ENCODE results near the gene CD244.

Gene CD244

GRCh38 chr1:160850993-160851392, 11.7 kb downstream of the CD244 start:
- in situ Hi-C loops (cut with MboI; ENCODE audit: low pct_unique_long_range_greater_than_20kb, low sequenced_read_pairs, unreplicated experiment): no loop called here
- TF ChIP-seq CTCF (IDR thresholded peaks at IDR 0.05; ENCODE audit: extremely low read depth, insufficient read depth, missing control alignments): no peak
- no peak for DNase-seq (ENCODE audit: low spot score)

- in situ Hi-C loops (cut with MboI; ENCODE audit: low pct_unique_long_range_greater_than_20kb, low sequenced_read_pairs, unreplicated experiment): no loop called here
- DNase-seq (ENCODE audit: low spot score): no peak
- no peak for TF ChIP-seq CTCF (IDR thresholded peaks at IDR 0.05; ENCODE audit: extremely low read depth, insufficient read depth, missing control alignments)
These were observed 12.1 kb downstream of the CD244 start for GRCh38 chr1:160850541-160850940.

- in situ Hi-C loops (cut with MboI; ENCODE audit: low pct_unique_long_range_greater_than_20kb, low sequenced_read_pairs, unreplicated experiment): loop anchor here (25.0 kb wide), 1 partner anchor 434 kb away; the partner anchor contains the start of gene VANGL2
These were observed 16.4 kb downstream of the CD244 start for GRCh38 chr1:160846281-160846680.

GRCh38 chr1:160844447-160845232, 18.0 kb downstream of the CD244 start:
- no peak for DNase-seq (ENCODE audit: low spot score)
- in situ Hi-C loops (cut with MboI; ENCODE audit: low pct_unique_long_range_greater_than_20kb, low sequenced_read_pairs, unreplicated experiment): loop anchor here (5.0 to 25.0 kb wide), 2 partner anchors 108 to 432 kb away; partner anchors contain the start of genes ITLN2 and VANGL2
- no peak for TF ChIP-seq CTCF (IDR thresholded peaks at IDR 0.05; ENCODE audit: extremely low read depth, insufficient read depth, missing control alignments)

More at GRCh38 chr1:160846281-160846680, 16.4 kb downstream of the CD244 start:
- DNase-seq (ENCODE audit: low spot score): no peak
- no peak for TF ChIP-seq CTCF (IDR thresholded peaks at IDR 0.05; ENCODE audit: extremely low read depth, insufficient read depth, missing control alignments)

GRCh38 chr1:160841079-160841478, 21.6 kb downstream of the CD244 start:
- no peak for DNase-seq (ENCODE audit: low spot score)
- in situ Hi-C loops (cut with MboI; ENCODE audit: low pct_unique_long_range_greater_than_20kb, low sequenced_read_pairs, unreplicated experiment): loop anchor here (5.0 to 25.0 kb wide), 2 partner anchors 111 to 429 kb away; partner anchors contain the start of genes ITLN2 and VANGL2
- TF ChIP-seq CTCF (IDR thresholded peaks at IDR 0.05; ENCODE audit: extremely low read depth, insufficient read depth, missing control alignments): no peak

GRCh38 chr1:160839746-160840145, 22.9 kb downstream of the CD244 start:
- DNase-seq (ENCODE audit: low spot score): no peak
- no peak for TF ChIP-seq CTCF (IDR thresholded peaks at IDR 0.05; ENCODE audit: extremely low read depth, insufficient read depth, missing control alignments)
- in situ Hi-C loops (cut with MboI; ENCODE audit: low pct_unique_long_range_greater_than_20kb, low sequenced_read_pairs, unreplicated experiment): loop anchor here (5.0 to 25.0 kb wide), 3 partner anchors 65 to 427 kb away; partner anchors contain the start of genes ITLN2 and VANGL2
